SH-SY5Y (cell line): ENCODE results near the gene OR10V1.

Experiments used
- GATA2 ChIP-seq: IDR thresholded peaks from 2 replicates; pipeline ENCODE4 v1.6.1; 2011; ENCODE audit warnings: mild to moderate bottlenecking, low read depth, low read length
- GATA3 ChIP-seq: IDR thresholded peaks from 2 replicates; pipeline ENCODE4 v1.6.1; 2011; ENCODE audit warnings: low read depth, mild to moderate bottlenecking, low read length, moderate library complexity

Gene OR10V1

DNA sequence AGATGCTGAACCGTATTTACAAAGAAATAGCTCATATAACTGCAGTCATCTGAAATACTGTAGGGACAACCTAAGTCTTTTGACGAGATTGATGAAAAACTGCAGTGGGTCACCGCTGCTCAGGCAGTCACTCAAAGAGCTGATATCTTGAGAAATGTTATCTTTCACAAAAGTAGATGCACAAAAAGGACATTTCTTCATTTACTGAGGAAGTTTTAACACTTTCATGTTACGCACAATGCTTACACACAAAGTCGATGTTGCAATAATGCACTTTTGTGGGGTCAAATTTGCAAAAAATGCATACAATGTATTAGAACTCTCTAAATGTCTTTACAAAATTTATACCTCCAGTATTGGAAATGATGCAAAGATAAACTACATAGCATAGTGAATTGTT lies 16.2 kb upstream of the OR10V1 start:
- no peak for TF ChIP-seq GATA3
- no peak for TF ChIP-seq GATA2

DNA sequence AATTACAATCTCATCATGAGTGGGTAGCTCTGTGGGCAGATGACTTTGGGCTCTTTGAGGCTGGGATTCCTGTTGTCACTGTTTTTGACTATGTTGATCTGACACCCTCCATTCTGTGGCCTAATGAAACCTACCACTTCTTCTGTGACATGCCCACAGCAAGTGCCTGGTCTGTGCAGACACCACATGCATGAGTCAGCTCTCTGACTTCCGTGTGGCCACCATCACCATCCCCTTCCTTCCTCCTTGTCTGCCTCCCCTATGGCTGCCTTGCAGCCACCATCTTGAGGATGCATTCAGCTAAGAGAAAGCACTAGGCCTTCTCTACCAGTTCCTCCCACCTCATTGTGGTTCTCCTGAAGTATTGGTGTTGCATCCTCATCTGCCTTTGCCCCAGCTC lies 15.3 kb upstream of the OR10V1 start:
- TF ChIP-seq GATA3 (no peak), GATA2 (no peak)

DNA sequence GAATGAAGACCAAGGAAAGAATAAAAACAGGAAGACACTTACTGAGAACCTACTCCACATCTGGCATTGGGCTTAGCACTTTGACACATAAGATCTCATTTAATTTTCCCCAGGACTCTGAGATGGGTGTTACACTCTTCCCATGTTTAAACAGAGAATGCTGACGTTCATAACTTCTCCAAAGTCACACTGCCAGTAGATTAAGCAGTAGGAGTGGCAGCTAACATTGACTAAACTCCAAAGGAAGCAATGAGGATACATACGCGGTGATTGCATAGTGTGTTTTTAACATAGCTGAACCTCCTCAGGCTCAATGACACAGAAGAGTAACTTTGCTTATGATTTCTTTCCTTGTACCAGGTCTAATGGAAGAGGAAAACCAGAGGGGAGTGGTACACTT lies 14.5 kb upstream of the OR10V1 start:
- TF ChIP-seq GATA2 (no peak), GATA3 (no peak)

DNA sequence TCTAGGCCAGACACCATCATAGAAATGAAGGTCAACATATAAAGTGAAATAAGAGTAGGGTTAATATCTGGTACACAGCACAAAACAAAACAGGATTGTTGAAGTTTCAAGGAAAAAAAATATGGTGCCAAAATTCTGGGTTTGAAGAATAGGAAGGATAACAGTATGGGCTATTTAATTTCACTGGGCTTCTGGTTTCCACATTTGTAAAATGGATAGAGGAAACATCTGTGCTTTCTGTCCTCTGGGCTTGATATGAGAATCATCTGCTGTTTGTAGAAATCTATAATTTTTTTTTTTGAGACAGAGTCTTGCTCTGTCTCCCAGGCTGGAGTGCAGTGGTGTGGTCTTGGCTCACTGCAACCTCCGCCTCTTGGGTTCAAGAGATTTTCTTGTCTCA lies 13.8 kb upstream of the OR10V1 start:
- TF ChIP-seq GATA2 (no peak), GATA3 (no peak)

DNA sequence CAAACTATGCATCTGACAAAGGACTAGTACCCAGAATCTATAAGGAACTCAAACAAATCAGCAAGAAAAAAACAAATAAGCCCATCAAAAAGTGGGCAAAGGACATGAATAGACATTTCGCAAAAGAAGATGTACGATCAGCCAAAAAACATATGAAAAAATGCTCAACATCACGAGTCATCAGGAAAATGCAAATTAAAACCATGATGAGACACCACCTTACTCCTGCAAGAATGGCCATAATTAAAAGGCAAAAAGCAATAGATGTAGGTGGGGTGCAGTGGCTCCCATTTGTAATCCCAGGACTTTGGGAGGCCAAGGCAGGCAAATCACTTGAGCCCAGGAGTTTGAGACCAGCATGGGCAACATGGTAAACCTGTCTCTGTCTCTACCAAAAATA lies 10.4 kb upstream of the OR10V1 start:
- TF ChIP-seq GATA2 (no peak), GATA3 (no peak)

DNA sequence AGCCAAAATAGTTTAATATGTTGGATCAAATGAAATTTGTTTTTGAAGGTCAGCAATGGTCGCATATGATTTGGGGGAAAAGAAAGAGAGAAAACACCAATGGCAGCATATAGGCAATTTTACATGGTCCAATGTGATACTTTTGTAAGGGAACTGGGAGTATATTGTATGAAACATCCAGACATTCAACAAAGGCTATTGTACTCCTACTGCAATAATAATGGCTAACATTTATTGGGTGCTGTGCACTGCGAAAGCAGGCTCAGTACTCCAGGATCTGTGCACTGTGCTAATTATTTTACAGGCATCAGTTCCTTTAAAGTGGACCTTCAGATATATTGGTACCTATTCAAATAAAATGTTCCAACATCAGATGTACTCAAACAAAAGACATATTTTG lies 5.9 kb upstream of the OR10V1 start:
- no peak for TF ChIP-seq GATA2
- TF ChIP-seq GATA3: no peak

DNA sequence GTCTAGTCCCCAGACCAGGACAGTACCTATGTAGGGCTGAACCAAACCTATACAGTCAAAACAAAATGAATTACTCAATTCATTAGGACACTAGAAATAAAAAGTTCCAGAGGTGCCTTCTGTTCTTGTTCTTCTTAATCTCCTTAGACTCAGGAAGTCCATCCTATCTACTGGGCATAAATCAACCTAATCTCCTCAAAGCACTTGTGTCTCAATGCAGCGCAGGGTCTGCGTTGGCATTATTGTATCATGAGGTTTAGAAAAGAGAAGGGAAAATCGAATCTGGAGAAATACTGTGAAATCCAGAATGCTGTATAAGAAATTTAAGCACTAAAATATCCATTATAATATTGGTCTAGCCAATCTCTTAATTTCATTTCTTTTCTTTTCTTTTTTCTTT lies 2.4 kb upstream of the OR10V1 start:
- TF ChIP-seq GATA3 (no peak), GATA2 (no peak)

DNA sequence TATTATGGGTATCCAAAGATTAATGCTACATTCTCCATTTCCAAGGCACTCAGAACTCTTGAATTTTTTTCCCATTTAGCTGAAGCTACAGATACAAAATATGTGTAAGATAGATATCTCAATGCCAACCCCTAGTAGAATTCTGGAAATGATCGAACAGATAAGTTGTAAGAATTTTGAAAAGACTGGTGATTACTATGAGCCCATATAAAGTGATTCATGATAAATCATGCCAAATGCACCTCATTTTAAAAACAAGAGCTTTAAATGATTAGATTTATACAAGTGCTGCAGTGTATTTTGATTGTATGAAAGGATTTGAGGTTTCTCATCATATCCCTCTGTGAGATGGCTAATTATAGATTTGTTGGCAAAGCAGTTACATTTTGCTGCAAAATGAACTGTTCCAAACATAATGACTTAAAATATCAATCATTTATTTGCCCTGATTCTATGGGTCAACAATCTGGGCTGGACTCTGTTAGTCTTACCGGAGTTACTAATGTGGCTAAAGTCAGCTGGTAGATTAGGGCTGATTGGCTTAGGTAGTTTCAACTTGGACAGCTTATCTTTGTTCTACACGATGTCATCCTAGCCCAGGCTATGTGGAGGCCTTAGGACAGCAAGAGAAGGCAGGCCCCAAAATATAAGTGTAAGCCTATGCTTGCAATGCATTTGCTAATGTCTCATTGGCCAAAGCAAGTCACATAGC lies 3.4 kb downstream of the OR10V1 start:
- TF ChIP-seq GATA3 (no peak), GATA2 (no peak)

DNA sequence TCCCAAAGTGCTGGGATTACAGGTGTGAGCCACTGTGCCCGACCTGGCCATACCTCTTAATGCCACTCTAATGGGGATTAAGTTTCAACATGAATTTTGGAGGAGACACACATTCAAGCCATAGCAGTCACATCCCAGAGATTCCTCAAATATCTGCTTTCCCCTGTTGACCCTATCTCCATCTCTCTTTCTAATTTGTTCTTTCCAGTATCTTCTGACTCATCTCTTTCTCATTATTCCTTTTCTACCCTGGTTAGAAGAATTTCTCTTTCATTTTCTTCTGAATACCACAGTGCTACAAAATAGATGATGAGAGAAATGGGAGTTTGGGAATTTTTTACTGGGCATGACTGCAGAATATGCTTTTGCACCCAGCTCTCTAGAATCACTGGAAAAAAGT lies 5.1 kb downstream of the OR10V1 start:
- TF ChIP-seq GATA3 (no peak), GATA2 (no peak)

DNA sequence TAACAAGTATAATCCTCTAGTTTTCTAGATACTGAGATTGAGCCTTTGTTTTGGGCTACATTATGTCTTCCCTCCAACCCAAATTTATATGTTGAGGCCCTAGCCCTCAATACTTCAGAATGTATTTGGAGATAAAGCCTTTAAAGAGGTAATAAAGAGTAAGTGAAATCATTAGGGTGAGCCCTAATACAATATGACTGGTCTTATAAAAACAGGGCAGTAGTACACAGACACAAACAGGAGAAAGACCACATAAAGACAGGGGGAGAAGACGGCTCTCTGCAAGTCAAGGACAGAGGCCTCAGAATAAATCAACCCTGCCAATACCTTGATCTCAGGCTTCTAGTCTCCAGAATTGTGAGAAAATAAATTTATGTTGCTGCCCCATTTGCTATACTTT lies 6.3 kb downstream of the OR10V1 start:
- TF ChIP-seq GATA3: no peak
- no peak for TF ChIP-seq GATA2

DNA sequence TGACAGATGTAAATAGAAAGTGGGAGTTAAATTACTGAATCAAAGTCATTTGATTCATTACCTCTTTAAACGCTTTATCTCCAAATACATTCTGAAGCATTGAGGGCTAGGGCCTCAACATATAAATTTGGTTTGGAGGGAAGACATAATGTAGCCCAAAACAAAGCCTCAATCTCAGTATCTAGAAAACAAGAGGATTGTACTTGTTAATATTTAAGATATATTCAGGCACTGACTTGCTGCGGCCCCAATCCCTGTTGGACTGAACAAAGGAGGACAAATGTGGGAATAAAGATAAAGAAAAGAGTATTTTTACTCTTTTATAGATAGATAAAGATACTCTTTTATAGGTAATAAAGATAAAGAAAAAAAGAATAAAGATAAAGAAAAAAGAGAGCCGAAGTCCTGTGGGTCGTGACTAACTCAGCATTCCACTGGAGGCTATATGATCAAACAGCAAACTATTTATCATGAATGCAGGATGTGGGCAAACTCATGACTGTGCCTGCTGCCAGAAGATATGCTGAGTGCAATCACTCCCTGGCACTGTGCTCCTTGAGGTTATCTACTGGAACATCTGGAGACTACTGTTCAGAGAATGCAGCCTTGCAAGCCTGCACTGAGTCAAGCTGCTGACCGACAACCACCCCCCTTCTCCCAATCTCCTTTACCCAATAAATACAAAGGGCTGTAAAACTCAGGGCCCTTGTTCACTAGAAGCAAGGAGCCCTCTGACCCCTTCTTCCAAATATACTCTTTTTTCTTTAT lies 6.9 kb downstream of the OR10V1 start:
- TF ChIP-seq GATA3: no peak
- no peak for TF ChIP-seq GATA2

DNA sequence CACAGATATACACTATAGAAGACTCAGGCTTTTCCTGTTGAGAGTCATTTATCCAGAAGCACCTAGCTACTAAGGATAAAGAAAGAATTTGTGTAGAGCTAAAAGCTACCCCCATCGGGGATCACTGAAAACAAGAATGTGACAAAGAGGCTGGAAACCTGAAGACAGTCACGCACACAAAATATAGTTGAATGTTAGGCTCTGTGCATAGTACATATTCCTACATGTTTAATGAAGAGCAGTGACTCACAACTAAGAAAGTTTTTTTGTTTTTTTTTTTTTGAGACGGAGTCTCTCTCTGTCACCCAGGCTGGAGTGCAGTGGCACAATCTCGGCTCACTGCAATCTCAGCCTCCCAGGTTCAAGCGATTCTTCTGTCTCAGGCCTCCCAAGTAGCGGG lies 8.4 kb downstream of the OR10V1 start:
- no peak for TF ChIP-seq GATA2
- no peak for TF ChIP-seq GATA3

DNA sequence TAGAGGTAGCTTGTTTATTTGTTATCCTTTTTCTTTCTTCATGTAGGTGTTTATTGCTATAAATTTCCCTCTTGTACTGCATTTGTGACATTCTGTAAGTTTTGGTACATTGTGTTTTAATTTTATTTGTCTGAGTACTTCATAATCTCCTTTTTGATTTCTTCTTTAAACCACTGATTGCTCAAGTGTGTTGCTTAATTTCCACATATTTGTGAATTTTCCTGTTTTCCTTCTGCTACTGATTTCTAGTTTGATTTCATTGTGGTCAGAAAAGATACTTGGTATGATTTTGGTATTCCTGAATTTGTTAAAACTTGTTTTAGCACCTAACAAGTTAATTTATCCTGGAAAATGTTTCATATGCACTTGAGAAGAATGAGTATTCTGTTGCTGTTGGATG lies 15.1 kb downstream of the OR10V1 start:
- no peak for TF ChIP-seq GATA2
- TF ChIP-seq GATA3: no peak

DNA sequence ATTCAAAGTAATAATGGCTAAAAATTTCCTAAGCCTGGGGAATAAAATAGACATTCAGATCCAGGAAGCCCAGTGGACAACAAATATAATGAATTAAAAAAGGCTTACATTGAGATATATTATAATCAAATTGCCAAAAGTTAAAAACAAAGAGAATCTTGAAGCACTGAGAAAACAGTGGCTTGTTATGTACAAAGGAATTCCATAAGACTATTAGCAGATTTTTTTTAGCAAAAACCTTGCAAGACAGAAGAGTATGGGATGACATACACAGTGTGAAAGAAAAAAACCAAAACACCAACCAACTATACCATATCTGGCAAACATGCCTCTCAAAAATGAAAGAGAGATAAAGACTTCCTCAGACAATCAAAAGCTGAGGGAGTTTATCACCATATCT lies 20.7 kb downstream of the OR10V1 start:
- TF ChIP-seq GATA3 (no peak), GATA2 (no peak)

DNA sequence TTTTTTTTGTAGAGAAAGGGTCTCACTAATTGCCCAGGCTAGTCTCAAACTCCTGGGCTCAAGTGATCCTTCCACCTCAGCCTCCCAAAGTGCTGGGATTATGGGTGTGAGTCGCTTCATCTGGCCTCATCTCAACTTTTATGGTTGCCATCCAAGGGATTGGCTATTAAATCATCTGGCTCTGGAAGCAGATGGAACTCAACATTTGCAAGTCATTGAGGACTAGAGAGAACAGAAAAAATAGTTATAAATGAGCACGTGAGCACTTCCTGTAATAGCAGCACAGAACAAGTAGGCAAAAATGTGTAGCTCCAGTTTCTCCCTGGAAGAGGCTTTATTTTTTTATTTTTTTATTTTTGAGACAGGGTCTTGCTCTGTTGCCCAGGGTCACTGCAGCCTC lies 22.5 kb downstream of the OR10V1 start:
- TF ChIP-seq GATA3 (no peak), GATA2 (no peak)
